ENCODE results near the gene RAD9B. TPM values are rescaled to one million over a fixed set of nuclear protein-coding genes. Genes with fewer than 3 reads are reported as not detected.
"Not testable (repeated sequence)": the region's sequence is repeated elsewhere in the genome, so short reads cannot be mapped to it uniquely, and the experiment has no call there.

RAD9B gene
- total and polyA plus RNA-seq, 2 of the 4 experiments (the other 2 are of a cell fraction), result 0.09 to 0.18 TPM

- H3K9me3 ChIP-seq (ENCODE audit: control insufficient read depth, insufficient read depth, low read length); H2AFZ ChIP-seq (replicated peaks; ENCODE audit: low read length, poor library complexity); H2AK9ac ChIP-seq (replicated peaks; ENCODE audit: low read depth, low read length, poor library complexity); ATAC-seq (ENCODE audit: low read depth); H4K5ac ChIP-seq (ENCODE audit: low read depth, low read length); H4K20me1 ChIP-seq (ENCODE audit: insufficient read depth, low read length); H3K23ac ChIP-seq (ENCODE audit: low read depth, low read length); H3K27ac ChIP-seq (ENCODE audit: insufficient read depth, low read length); H3K79me1 ChIP-seq (ENCODE audit: low read depth in 1 of 2, low read length in 2 of 2); intact Hi-C loops (cut with micrococcal nuclease); H3K4me3 ChIP-seq (ENCODE audit: insufficient read depth, low read depth, low read length); H3K4me2 ChIP-seq (ENCODE audit: low read depth, low read length); H2AK5ac ChIP-seq (ENCODE audit: low read depth, low read length); H3K27me3 ChIP-seq (ENCODE audit: control insufficient read depth, insufficient read depth, low read length); H3K18ac ChIP-seq (ENCODE audit: low read depth, low read length); H2BK15ac ChIP-seq (ENCODE audit: low read depth, low read length); in situ Hi-C loops (cut with MboI; ENCODE audit: low sequenced_read_pairs); H3K9me1 ChIP-seq (ENCODE audit: insufficient read depth, low read length); DNase-seq; H3K14ac ChIP-seq (replicated peaks; ENCODE audit: low read depth, low read length); H3K4ac ChIP-seq (ENCODE audit: low read depth, low read length); BruUV-seq (replicated peaks); POLR2A ChIA-PET (ENCODE audit: unreplicated experiment); dilution Hi-C loops (cut with HindIII; ENCODE audit: low sequenced_read_pairs, unreplicated experiment); H3K9ac ChIP-seq (ENCODE audit: low read depth, low read length); H2BK20ac ChIP-seq (ENCODE audit: low read depth, low read length); H3K56ac ChIP-seq (ENCODE audit: extremely low read depth, insufficient read depth, low read length); H4K91ac ChIP-seq (ENCODE audit: insufficient read depth, low read depth, low read length); H2BK120ac ChIP-seq (ENCODE audit: low read depth, low read length); H4K8ac ChIP-seq (ENCODE audit: low read depth in 2 of 2, low read length in 2 of 2); H2BK5ac ChIP-seq (ENCODE audit: low read depth, low read length, poor library complexity, severe bottlenecking); H3K36me3 ChIP-seq (ENCODE audit: control insufficient read depth, insufficient read depth, low read length); H3K4me1 ChIP-seq (ENCODE audit: control insufficient read depth, insufficient read depth, low read length): not testable (repeated sequence)
- CTCF ChIA-PET, result interaction anchor here (0.6 kb wide), 1 partner anchor 12 kb away, joined by 3 read pairs; no protein-coding TSS in a partner anchor
- WGBS, 2 experiments (ENCODE audit: extremely low coverage in 2 of 2, insufficient read length in 1 of 2), result 80% methylated on average over 1 of the region's 11 CpGs; no CpG with 5 or more reads in 1 of the 2 experiments
- TF ChIP-seq CEBPB (IDR thresholded peaks at IDR 0.05; ENCODE audit: low read depth, low read length), result peak; percentile 27; the same call in 1 of the 2 replicates
Observed at GRCh38 chr12:110520876-110521712, 19.0 kb downstream of the RAD9B start.

All from IMR-90 (cell line).